NB4 (cell line): ENCODE data around the gene TCF23.

Experiments used
- POLR2A ChIP-seq: IDR thresholded peaks from 2 replicates; pipeline ENCODE4 v1.6.1; 2011; ENCODE audit warnings: mild to moderate bottlenecking; ENCODE audit not compliant: insufficient read length; ENCODE audit errors: extremely low read depth
- TF ChIP-seq, protein P1 (sequence below): IDR thresholded peaks from one replicate; pipeline ENCODE4 v1.5.1; 2012; ENCODE audit warnings: low read depth, low read length

DNA sequence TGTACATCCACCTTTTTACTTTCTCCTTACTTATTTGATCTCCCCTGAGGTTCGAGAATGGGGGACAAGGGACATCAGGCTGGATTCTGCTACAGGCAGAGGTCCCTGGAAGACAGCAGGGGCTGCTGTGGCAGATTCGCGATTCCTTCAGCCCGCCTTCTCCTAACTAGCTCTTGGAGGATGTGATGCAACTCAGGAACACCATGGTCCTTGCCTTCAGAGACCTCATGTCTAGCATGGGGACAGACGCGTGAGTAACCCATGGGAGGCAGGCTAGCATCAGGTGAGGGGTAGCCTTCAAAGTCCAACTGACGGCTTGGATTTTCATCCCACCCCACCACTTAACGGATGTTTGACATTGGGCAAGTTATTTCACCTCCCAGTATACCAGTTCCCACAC lies 869 bp upstream of the TCF23 start:
- TF ChIP-seq, protein P1, sequence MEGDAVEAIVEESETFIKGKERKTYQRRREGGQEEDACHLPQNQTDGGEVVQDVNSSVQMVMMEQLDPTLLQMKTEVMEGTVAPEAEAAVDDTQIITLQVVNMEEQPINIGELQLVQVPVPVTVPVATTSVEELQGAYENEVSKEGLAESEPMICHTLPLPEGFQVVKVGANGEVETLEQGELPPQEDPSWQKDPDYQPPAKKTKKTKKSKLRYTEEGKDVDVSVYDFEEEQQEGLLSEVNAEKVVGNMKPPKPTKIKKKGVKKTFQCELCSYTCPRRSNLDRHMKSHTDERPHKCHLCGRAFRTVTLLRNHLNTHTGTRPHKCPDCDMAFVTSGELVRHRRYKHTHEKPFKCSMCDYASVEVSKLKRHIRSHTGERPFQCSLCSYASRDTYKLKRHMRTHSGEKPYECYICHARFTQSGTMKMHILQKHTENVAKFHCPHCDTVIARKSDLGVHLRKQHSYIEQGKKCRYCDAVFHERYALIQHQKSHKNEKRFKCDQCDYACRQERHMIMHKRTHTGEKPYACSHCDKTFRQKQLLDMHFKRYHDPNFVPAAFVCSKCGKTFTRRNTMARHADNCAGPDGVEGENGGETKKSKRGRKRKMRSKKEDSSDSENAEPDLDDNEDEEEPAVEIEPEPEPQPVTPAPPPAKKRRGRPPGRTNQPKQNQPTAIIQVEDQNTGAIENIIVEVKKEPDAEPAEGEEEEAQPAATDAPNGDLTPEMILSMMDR = no peak
- no peak for TF ChIP-seq POLR2A
